T-cell (primary cell): ENCODE measurements around the gene C2orf80. TPM values are rescaled to one million over a fixed set of nuclear protein-coding genes. Genes with fewer than 3 reads are reported as not detected.
"Not testable (repeated sequence)": the region's sequence is repeated elsewhere in the genome, so short reads cannot be mapped to it uniquely, and the experiment has no call there.

Source experiments
- ATAC-seq, 4 experiments: fragments of 200-7000 bp in 3 of 4; fragments of 150-1000 bp in 1 of 4; cut with Tn5 transposase; replicated peaks in 1 of 4; 1 replicate in 3 of 4; 2 replicates in 1 of 4; pipeline ENCODE4 v1.10.0; 2021; ENCODE audit warnings: moderate library complexity in 3 of 4, mild to moderate bottlenecking in 2 of 4, moderate number of reproducible peaks in 1 of 4
- CTCF ChIA-PET, 2 donors: fragments of 300-600 bp; sonication (Branson Sonifier 250); formaldehyde crosslinking; loops; one replicate each; lab custom pipeline; 2022; ENCODE audit warnings: antibody characterized with exemption in 2 of 2; lab: Charles Lee
- POLR2A ChIA-PET, 2 donors: fragments of 300-600 bp; sonication (Branson Sonifier 250); formaldehyde crosslinking; loops; one replicate each; lab custom pipeline; 2022; ENCODE audit warnings: antibody characterized with exemption in 2 of 2; lab: Charles Lee
- DNase-seq, 35 experiments: peaks; one replicate each; pipeline versions ENCODE4 v3.0.0 to v3.0.0-alpha.2; 2013 to 2023
- H3K27ac ChIP-seq: one replicate; pipeline ENCODE4 v1.5.1; 2013; ENCODE audit warnings: low read length
- H3K27me3 ChIP-seq, 2 experiments: replicated peaks in 1 of 2; 1 replicate in 1 of 2; 2 replicates in 1 of 2; pipeline versions ENCODE4 v1.6.1 to v1.7.0; 2013; ENCODE audit warnings: low read length in 1 of 2, mixed read lengths in 1 of 2; ENCODE audit not compliant: control insufficient read depth in 2 of 2, insufficient read depth in 2 of 2; ENCODE audit errors: extremely low read depth in 1 of 2
- H3K36me3 ChIP-seq, 2 donors: 1 replicate in 1 of 2; 2 replicates in 1 of 2; pipeline versions ENCODE4 v1.6.1 to v1.7.0; 2013; ENCODE audit warnings: low read length in 1 of 2; ENCODE audit not compliant: control insufficient read depth in 2 of 2, insufficient read depth in 1 of 2; ENCODE audit errors: extremely low read depth in 1 of 2
- H3K4me1 ChIP-seq, 2 experiments: 1 replicate in 1 of 2; 2 replicates in 1 of 2; pipeline versions ENCODE4 v1.6.1 to v1.7.0; 2013; ENCODE audit warnings: low read length in 2 of 2, mixed read lengths in 1 of 2; ENCODE audit not compliant: insufficient read depth in 2 of 2, control insufficient read depth in 1 of 2; ENCODE audit errors: extremely low read depth in 1 of 2
- H3K4me3 ChIP-seq, 2 donors: 1 replicate in 1 of 2; 2 replicates in 1 of 2; pipeline versions ENCODE4 v1.5.1 to v1.7.0; 2013; ENCODE audit warnings: mild to moderate bottlenecking in 2 of 2, low read length in 1 of 2, moderate library complexity in 1 of 2; ENCODE audit not compliant: control insufficient read depth in 1 of 2; ENCODE audit errors: extremely low read depth in 1 of 2
- H3K9me3 ChIP-seq: 2 replicates; pipeline ENCODE4 v1.7.0; 2013
- H3K27ac Mint-ChIP-seq, 2 donors: one replicate each; pipeline ENCODE4 v1.8.0; 2020 to 2021; ENCODE audit warnings: mild to moderate bottlenecking in 2 of 2, mixed read lengths in 2 of 2
- H3K27me3 Mint-ChIP-seq, 2 donors: one replicate each; pipeline ENCODE4 v1.8.0; 2021 to 2022; ENCODE audit warnings: mixed read lengths in 2 of 2
- H3K36me3 Mint-ChIP-seq: one replicate; pipeline ENCODE4 v1.8.0; 2021; ENCODE audit warnings: mixed read lengths
- H3K4me1 Mint-ChIP-seq, 3 donors: one replicate each; pipeline ENCODE4 v1.8.0; 2020 to 2022; ENCODE audit warnings: mixed read lengths in 3 of 3, mild to moderate bottlenecking in 1 of 3
- H3K4me3 Mint-ChIP-seq, 3 donors: one replicate each; pipeline ENCODE4 v1.8.0; 2020 to 2022; ENCODE audit warnings: mild to moderate bottlenecking in 3 of 3, mixed read lengths in 3 of 3, moderate library complexity in 3 of 3
- H3K9me3 Mint-ChIP-seq, 3 donors: one replicate each; pipeline ENCODE4 v1.8.0; 2020 to 2022; ENCODE audit warnings: mixed read lengths in 3 of 3
- WGBS: methylation state at CpG from one replicate; pipeline ENCODE4 v1.1.5; 2013; ENCODE audit warnings: missing lambda C conversion rate; ENCODE audit not compliant: insufficient coverage; 5-methylcytosine and 5-hydroxymethylcytosine counted together
- total RNA-seq, 35 experiments: library from RNA in 6 of 35; stranded (reverse) in 6 of 35; fragments of 120-200 nt in 1 of 35; gene quantifications; one replicate each; pipeline versions ENCODE4 v1.2.1 to v1.2.4 and lab custom pipeline; 2013 to 2026

C2orf80 gene
- total RNA-seq, 5 donors from 2014 or later (not counting 1 experiment from before 2014, with no cell fraction given): not detected

DNA sequence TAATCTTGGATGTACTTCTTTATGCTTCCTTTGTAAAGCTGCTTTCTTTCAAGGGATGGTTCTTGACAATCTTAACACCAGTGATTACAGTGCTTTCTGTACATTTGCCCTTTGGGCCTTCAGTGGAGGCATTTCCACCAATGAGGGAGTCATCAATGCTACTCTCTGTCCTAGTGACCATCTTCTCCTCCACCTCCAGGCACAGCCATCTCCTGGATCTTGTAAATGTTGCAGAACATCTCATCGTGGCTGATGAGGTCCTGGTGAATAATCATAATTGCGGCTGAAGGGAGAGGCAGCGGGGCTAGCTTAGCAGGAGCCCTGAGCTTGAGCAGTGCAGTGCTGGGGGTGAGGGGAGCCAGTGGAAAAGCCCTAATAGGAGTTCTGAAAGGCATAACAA, 32.5 kb upstream of the C2orf80 start:
- Histone ChIP-seq H3K4me1 (no peaks in the 10 kb centered on the region), H3K36me3 (no peaks in the 10 kb centered on the region), H3K9me3 (no peaks in the 10 kb centered on the region), H3K4me3 (no peak overlapping the region), H3K27ac (no peak overlapping the region), H3K27me3 (no peaks in the 10 kb centered on the region)
- Mint-ChIP-seq H3K36me3 (no peaks in the 10 kb centered on the region), H3K4me1 (no peaks in the 10 kb centered on the region), H3K9me3 (peaks cover 0 to 11% (median 6%) of the 10 kb centered on the region in 3 donors), H3K27ac (no peak overlapping the region), H3K27me3 (no peaks in the 10 kb centered on the region), H3K4me3 (no peak overlapping the region)
- 100% methylated on average over 1 of the region's 3 CpGs for WGBS
- POLR2A ChIA-PET: no interaction called here
- CTCF ChIA-PET: no interaction called here
- ATAC-seq (no peak), DNase-seq (no peak)

DNA sequence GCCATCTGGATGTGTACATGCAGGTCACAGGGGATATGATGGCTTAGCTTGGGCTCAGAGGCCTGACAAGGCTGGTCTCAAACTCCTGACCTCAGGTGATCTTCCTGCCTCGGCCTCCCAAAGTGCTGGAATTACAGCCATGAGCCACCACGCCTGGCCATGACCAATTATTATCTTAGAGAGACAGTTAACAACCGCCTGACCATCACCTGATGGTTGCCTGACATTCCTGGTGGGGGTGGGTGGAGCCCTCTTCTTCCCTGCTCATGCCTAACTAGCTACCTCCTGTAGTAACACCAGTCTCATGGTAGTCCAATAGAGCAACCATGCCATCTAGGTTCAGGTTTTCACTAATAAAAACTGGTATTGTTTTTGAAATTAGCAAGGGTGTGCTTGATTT, 32.0 kb upstream of the C2orf80 start:
- H3K4me1 Mint-ChIP-seq, H3K27ac ChIP-seq, H3K4me3 ChIP-seq, H3K27ac Mint-ChIP-seq, H3K36me3 Mint-ChIP-seq, H3K9me3 ChIP-seq, ATAC-seq, H3K4me3 Mint-ChIP-seq, H3K27me3 ChIP-seq, H3K27me3 Mint-ChIP-seq, CTCF ChIA-PET, H3K36me3 ChIP-seq, DNase-seq, POLR2A ChIA-PET, H3K4me1 ChIP-seq: not testable (repeated sequence)
- H3K9me3 Mint-ChIP-seq: peaks cover 0 to 11% (median 6%) of the 10 kb centered on the region in 3 donors
- 100% methylated on average over 1 of the region's 3 CpGs for WGBS

DNA sequence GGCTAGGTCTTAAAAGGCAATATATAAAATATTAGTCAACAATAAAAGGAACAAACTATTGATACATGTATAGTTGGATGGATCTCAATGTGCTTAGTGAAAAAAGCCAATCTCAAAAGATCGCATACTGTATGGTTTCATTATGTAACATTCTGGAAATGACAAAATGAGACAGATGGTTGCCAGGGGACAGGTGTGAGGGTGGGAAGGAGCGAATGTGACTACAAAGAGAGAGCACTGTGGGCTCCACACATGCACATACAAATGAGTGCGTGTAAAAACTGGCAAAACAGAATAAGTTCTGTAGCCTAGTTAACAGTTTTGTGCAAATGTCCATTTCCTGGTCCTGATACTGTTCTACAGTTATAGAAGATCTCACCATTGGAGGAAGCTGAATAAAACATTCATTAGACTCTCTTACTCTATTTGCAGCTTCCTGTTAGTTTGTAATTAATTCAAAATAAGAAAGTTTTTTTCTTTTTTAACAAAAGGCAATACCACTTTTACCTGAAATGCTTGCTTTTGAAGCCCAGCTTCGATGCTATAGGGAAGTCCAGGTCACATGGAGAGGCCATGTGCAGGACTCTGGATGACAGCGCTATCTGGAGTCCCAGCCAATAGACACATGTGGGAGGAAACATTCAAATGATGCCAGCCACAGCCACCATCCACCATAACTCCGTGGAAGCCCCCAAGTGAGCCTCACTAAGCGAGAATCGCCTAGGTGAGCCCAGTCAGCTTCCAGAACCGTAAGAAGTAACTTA, 21.0 kb upstream of the C2orf80 start:
- no peaks in the 10 kb centered on the region for H3K36me3 Mint-ChIP-seq
- H3K4me1 Mint-ChIP-seq: peaks cover 0 to 8% (median 0%) of the 10 kb centered on the region in 3 donors
- no peak overlapping the region for H3K27ac Mint-ChIP-seq
- H3K9me3 Mint-ChIP-seq: no peaks in the 10 kb centered on the region
- no peak for ATAC-seq
- no peak overlapping the region for H3K4me3 Mint-ChIP-seq
- DNase-seq: no peak
- no peaks in the 10 kb centered on the region for H3K4me1 ChIP-seq
- no peaks in the 10 kb centered on the region for H3K9me3 ChIP-seq
- no peak overlapping the region for H3K27ac ChIP-seq
- 71% methylated on average over 3 of the region's 9 CpGs for WGBS
- POLR2A ChIA-PET: no interaction called here
- H3K36me3 ChIP-seq: no peaks in the 10 kb centered on the region
- no peaks in the 10 kb centered on the region for H3K27me3 ChIP-seq
- H3K27me3 Mint-ChIP-seq: peaks cover 3 to 8% of the 10 kb centered on the region in 2 donors
- H3K4me3 ChIP-seq: no peak overlapping the region
- CTCF ChIA-PET: no interaction called here

DNA sequence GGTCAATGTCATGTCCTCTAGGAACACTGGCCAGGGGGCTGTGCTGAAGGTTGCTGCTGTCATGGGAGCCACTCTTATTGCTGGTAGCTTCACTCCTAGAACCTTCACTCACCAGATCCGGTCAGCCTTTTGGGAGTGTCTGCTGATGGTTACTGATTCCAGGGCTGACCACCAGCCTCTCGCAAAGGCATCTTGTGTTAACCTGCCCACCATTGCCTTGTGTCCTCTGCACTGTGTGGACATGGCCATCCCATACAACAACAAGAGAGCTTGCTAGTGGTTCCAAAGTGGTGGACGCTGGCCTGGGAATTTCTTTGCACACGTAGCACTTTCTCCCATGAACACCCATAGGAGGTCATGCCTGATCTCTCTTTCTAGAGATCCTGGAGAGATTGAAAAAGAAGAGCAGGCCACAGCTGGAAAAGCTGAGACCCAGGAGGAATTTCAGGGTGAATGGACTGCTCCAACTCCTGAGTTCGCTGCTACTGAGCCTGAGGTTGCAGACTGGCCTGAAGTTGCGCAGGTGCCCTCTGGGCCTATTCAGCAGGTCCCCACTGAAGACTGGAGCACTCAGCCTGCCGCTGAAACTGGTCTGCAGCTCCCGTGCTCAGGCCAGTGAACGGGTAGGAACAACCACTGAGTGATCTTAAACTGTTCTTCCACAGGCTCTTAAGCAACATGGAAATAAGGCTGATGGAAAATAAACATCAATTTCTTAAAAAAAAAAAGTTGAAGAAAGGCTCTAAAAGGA, 18.7 kb upstream of the C2orf80 start:
- Mint-ChIP-seq H3K9me3 (no peaks in the 10 kb centered on the region), H3K27me3 (peaks cover 3 to 8% of the 10 kb centered on the region in 2 donors), H3K36me3 (no peaks in the 10 kb centered on the region), H3K4me3 (no peak overlapping the region), H3K4me1 (peaks cover 5 to 8% (median 6%) of the 10 kb centered on the region in 3 donors), H3K27ac (no peak overlapping the region)
- WGBS: 90% methylated on average over 4 of the region's 9 CpGs
- no peaks in the 10 kb centered on the region for H3K4me1 ChIP-seq
- no peak overlapping the region for H3K27ac ChIP-seq
- DNase-seq (no peak), ATAC-seq (no peak)
- no peaks in the 10 kb centered on the region for H3K9me3 ChIP-seq
- CTCF ChIA-PET: no interaction called here
- H3K4me3 ChIP-seq: no peak overlapping the region
- no peaks in the 10 kb centered on the region for H3K36me3 ChIP-seq
- no peaks in the 10 kb centered on the region for H3K27me3 ChIP-seq
- POLR2A ChIA-PET: interaction anchor here in 1 of 2 donors (0.7 kb wide), 1 partner anchor 622 kb away, joined by 3 read pairs; no protein-coding TSS in a partner anchor

DNA sequence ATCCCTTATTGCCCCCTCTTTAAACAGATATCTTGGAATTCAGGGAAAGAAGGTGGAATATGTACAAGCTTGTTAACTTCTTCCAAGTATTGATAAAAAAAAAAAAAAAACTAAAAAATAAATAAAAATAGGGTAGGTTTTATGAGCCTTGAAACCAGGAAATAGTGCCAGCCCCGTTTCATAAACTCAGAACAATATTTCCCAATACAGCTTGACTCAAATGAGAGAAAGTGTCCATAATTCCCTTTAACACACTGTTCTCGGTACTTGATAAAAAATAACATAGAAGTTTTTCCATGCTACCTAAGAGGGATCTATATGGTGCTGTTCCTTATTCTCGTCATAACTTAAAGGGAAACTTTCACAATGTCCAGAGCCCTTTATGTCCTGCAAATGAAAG, 17.9 kb upstream of the C2orf80 start:
- no peak overlapping the region for H3K4me3 Mint-ChIP-seq
- Histone ChIP-seq H3K27me3 (no peaks in the 10 kb centered on the region), H3K9me3 (no peaks in the 10 kb centered on the region), H3K4me3 (no peak overlapping the region), H3K36me3 (no peaks in the 10 kb centered on the region), H3K27ac (no peak overlapping the region), H3K4me1 (no peaks in the 10 kb centered on the region)
- ATAC-seq: no peak
- POLR2A ChIA-PET: interaction anchor here in 1 of 2 donors (0.6 kb wide), 1 partner anchor 35 kb away, joined by 7 read pairs; no protein-coding TSS in a partner anchor
- no peaks in the 10 kb centered on the region for H3K9me3 Mint-ChIP-seq
- no peak for DNase-seq
- peaks cover 3 to 8% of the 10 kb centered on the region in 2 donors for H3K27me3 Mint-ChIP-seq
- peaks cover 4 to 6% (median 5%) of the 10 kb centered on the region in 3 donors for H3K4me1 Mint-ChIP-seq
- CTCF ChIA-PET: interaction anchor here in 1 of 2 donors (0.6 kb wide), 1 partner anchor 168 kb away, joined by 5 read pairs; no protein-coding TSS in a partner anchor
- no peaks in the 10 kb centered on the region for H3K36me3 Mint-ChIP-seq
- H3K27ac Mint-ChIP-seq: no peak overlapping the region
- WGBS: no CpG with 5 or more reads among the region's 3 CpGs

DNA sequence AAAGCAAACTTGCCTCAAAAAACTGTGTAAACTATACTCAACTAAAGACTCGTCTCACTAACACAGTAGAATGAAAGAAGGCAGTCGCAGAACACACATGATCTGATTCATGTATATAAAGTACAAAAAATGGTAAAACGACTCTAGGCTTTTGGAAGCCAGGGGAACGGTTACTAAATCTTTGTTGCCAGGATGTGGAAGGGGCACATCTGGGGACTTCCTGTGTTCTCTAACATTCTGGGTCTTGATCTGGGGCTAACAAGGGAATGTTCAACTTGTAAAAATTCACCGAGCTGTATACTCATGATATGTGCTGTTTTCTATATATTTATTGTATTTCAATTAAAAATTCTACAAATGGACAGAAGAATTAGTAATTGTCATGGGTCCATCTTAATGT, 14.3 kb upstream of the C2orf80 start:
- peak overlapping the region in 1 of 2 donors; percentile 7 for H3K27ac Mint-ChIP-seq
- Histone ChIP-seq H3K36me3 (no peaks in the 10 kb centered on the region), H3K27me3 (peaks cover 0 to under 1% of the 10 kb centered on the region in 2 experiments), H3K4me1 (no peaks in the 10 kb centered on the region), H3K4me3 (no peak overlapping the region), H3K9me3 (no peaks in the 10 kb centered on the region), H3K27ac (no peak overlapping the region)
- ChIA-PET CTCF (interaction anchor here in 1 of 2 donors (0.7 to 1.1 kb wide), 2 partner anchors 29 to 450 kb away, joined by 3 to 4 read pairs; no protein-coding TSS in a partner anchor), POLR2A (no interaction called here)
- DNase-seq: no peak
- no peak overlapping the region for H3K4me3 Mint-ChIP-seq
- H3K9me3 Mint-ChIP-seq: no peaks in the 10 kb centered on the region
- peaks cover 0 to under 1% of the 10 kb centered on the region in 2 donors for H3K27me3 Mint-ChIP-seq
- ATAC-seq: no peak
- H3K4me1 Mint-ChIP-seq: peaks cover 4 to 6% (median 5%) of the 10 kb centered on the region in 3 donors
- H3K36me3 Mint-ChIP-seq: no peaks in the 10 kb centered on the region
- WGBS: 0% methylated on average over 1 of the region's 5 CpGs
